Measurements from ENCODE around the gene RPS6KC1.

RPS6KC1 gene

DNA sequence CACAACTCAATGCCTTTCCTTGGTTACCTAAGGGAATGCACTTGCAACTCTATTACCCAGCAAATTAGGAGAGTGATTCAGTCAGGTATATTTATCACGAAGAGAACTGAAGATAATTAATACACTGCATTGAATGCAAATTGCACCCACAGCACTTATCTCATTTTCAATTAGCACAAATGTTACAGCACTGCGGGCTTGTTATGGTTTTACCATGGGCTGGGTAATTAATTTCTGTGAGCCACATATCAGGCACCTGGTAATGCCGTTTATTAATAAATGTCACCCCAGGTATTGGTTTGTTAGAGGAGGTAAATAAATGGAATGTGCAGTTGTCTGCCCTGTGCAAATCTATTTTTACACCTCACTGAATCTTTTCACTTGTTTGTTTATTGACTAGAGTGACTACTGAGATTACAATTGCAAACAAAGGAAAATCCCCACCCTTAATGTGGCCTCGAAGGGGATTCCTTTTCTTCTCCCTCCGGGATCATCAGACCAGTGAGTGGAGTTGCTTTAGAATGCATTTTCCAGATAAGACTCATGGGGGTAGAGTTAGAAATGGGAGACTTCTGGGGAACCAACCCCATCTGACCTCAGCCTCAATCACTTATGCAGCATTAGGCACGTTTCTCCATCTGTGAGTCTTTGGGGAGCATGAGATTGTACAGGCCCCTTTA is 269.3 kb downstream of the RPS6KC1 start:
- no peaks in the 10 kb centered on the region for H3K9me3 ChIP-seq (ENCODE audit: control insufficient read depth, low read length)
- H3K27ac ChIP-seq (ENCODE audit: low read depth, low read length, severe bottlenecking), result no peak overlapping the region
- 100% methylated on average over 1 of the region's 6 CpGs for WGBS, 2 experiments (ENCODE audit: insufficient coverage in 2 of 2)
- H3K4me1 ChIP-seq (ENCODE audit: control insufficient read depth, insufficient read depth, low read length, poor library complexity, severe bottlenecking), result no peaks in the 10 kb centered on the region
- no peak overlapping the region for H3K4me3 ChIP-seq (ENCODE audit: extremely low read depth, insufficient read depth, low read length, poor library complexity, severe bottlenecking)
- H3K36me3 ChIP-seq (ENCODE audit: control insufficient read depth, insufficient read depth, low read length), result no peaks in the 10 kb centered on the region
